Hippocampal formation (tissue), 2 donors: Measurements from ENCODE around the gene PGP.
A peak's percentile ranks its signal among the peaks of the same experiment; 100 is the strongest.
"Not testable (repeated sequence)": the region's sequence is repeated elsewhere in the genome, so short reads cannot be mapped to it uniquely, and the experiment has no call there.

ENCODE experiments used
- DNase-seq, 2 donors: peaks; one replicate each; lab custom pipeline; 2025; lab: John Stamatoyannopoulos, UW

Gene PGP, protein sequence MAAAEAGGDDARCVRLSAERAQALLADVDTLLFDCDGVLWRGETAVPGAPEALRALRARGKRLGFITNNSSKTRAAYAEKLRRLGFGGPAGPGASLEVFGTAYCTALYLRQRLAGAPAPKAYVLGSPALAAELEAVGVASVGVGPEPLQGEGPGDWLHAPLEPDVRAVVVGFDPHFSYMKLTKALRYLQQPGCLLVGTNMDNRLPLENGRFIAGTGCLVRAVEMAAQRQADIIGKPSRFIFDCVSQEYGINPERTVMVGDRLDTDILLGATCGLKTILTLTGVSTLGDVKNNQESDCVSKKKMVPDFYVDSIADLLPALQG

DNA sequence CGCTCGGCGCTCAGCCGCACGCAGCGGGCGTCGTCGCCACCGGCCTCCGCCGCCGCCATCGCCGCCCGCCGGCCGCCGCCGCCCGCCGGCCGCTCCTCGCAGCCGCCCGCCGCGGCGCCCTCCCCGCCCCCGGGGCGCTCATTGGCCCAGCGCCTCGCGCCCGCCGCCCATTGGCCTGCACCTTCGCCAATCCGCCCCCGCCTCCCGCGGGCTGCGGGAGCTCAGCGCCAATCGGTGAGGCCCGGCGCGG is at the start of gene PGP:
TSS of gene PGP (minus strand) at position 122 of the 250 bp plus-strand sequence. CDS start at position 59, 63 bp downstream.
- no peak for DNase-seq

GRCh38 chr16:2263026-2263425 is 48.4 kb upstream of the PGP start:
- DNase-seq, result not testable (repeated sequence)

GRCh38 chr16:2260250-2260649 is 45.6 kb upstream of the PGP start:
- DNase-seq, result no peak

DNA sequence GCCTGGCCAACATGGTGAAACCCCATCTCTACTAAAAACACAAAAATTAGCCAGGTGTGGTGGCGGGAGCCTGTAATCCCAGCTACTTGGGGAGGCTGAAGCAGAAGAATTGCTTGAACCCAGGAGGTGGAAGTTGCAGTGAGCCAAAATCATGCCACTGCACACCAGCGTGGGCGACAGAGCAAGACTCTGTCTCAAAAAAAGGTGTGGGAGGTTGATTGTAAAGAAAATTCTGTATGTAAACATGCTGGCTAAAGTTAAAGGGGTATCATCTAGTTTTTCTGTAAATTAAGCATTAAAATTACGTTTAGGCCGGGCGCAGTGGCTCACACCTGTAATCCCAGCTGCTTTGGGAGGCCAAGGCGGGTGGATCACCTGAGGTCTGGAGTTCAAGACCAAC is 43.9 kb upstream of the PGP start:
- DNase-seq, result not testable (repeated sequence)

GRCh38 chr16:2257726-2258125 is 43.1 kb upstream of the PGP start:
- DNase-seq, result no peak

DNA sequence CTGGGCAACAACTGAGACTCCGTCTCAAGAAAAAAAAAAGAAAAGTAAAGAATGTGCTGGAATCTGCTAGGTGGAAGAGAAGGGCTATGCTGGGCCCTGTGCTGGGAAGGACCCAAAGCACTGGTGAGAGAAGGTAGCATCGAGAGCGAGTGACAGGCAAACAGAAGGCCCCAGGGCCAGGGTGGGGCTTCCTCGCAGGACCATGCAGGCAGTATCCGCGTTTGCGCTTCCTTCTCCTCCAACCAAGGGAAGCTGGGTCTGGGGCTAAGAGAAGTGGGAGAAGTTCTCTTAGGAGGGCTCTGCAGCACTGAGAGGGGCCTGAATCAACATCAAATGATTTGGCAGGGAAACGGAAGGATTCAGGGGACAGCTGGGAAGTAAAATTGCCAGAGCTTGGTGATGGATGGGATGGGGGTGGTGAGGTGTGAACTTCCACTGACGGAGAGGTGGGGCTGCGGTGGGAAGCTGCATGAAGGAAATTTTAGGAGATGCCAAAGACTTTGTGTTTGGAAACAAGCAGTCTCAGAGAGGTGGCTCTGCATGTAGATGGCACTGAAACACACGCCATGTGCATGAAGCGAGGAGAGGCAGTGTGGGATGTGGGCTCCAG is 42.0 kb upstream of the PGP start:
- no peak for DNase-seq

GRCh38 chr16:2253293-2253692 is 38.7 kb upstream of the PGP start:
- no peak for DNase-seq

- no peak for DNase-seq
Measured at GRCh38 chr16:2252806-2253148, 38.1 kb upstream of the PGP start.

GRCh38 chr16:2251296-2252111 is 36.9 kb upstream of the PGP start, which contains the start of gene ECI1:
Gene ECI1, minus strand, starts transcription at chr16:2251587. Its CDS starts 21 bp downstream, at chr16:2251566.
- peak; percentile 86 to 94 for DNase-seq

GRCh38 chr16:2250652-2251295 is 36.1 kb upstream of the PGP start:
- DNase-seq, result no peak

DNA sequence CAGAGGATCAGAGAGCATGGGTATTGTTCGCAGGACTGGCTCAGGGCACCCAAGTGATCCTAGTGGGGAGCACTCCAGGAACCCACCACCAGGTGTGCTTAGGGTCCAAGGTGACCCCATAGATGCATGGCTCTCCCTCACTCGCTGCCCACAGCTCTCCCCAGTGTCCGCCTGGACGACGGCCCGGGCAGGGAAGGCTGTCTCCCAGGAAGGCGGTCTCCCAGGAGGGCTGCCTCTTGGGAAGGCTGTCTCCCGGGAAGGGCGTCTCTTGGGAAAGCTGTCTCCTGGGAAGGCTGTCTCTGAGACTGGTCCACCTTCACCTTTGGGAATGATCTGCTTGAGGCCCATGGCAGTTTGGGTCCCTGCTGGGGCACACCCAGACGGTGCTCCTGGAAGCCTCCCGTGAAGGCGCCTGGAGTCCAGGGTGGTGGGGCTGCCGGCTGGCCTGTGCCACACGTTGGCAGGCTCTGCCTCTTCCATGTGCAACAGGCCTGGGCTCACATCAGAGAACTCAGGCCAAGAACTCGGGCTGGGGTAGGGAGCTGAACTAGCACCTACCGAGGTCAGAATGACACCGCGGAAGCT is 31.8 kb upstream of the PGP start:
- DNase-seq, result no peak

DNA sequence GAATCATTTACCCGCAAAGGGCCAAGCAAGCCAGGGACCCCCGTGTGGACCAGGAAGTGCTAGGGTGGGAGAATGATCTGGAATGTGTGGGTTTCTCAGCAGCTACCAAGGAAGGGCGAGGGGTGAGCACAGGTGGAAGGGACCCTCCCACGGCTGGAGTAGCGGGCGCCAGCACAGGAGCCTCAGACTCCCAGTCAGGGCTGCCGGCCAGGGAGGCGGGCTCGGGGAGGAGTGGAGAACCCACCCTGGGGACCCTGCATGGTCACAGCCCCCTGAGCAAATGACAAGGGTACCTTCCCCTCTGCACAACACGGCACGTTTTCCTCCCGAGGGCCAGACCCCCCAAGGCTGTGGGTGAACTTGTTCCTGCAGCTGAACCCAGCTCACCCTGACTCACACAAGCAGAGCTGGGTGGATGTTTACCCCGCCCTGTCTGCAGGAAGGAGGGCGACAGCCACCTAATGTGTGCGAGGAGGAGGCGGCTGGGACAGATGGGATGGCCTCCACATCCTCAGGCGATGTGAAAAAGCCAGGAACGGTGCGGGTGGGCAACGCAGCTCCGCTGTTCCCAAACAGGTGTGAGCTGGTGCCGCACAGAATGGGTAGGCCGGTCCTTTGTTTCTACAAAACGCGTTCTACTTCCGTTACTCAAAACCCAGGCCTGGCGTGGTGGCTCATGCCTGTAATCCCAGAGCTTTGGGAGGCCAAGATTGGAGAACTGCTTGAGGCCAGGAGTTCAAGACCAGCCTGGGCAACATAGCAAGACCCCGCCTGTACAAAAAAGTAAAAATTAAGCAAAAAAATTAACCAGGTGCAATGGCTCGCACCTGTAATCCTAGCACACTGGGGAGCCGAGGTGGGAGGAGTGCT is 30.5 kb upstream of the PGP start:
- no peak for DNase-seq

DNA sequence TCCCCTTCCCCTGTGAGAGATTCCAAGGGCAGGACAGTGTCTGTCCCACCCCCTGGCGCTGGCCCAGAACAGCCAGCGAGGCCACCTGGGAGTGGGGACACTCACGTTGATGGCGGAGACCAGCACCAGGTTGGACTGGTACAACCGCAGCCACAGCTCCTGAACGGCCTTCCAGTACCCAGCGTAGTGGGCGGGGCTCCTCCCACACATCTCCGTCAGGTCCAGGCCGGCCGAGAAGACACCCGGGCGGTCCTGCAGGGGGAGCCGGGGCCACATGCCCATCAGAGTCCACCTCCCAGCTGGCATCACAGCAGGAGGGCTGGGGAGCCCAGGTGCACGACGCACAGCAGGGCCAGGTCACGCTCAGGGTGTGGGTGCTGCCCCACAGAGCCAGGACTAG is 29.7 kb upstream of the PGP start:
- DNase-seq, result no peak

DNA sequence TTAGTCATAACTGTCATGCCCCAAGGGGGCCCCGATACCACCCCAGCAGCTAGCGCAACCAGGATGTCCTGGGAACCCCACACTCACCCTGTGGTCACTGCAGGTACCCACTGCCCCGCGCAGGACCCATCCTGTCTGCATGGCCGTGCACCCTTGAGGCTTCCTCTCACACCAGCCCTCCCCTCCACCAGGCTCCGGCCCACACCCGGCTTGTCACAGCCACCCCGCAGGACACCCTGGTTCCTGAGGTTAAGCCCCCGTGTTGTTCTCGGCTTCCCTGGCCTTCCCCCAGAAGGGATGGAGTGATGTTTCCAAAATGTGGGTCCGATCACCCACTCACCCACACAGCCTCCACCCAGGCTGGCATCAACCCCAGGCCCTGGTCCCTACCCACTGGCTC is 29.1 kb upstream of the PGP start:
- DNase-seq, result no peak

- no peak for DNase-seq
Measured at GRCh38 chr16:2243031-2243528, 28.4 kb upstream of the PGP start.

- no peak for DNase-seq
Measured at GRCh38 chr16:2242598-2242997, 28.0 kb upstream of the PGP start.

- not testable (repeated sequence) for DNase-seq
Measured at GRCh38 chr16:2240331-2240730, 25.7 kb upstream of the PGP start.

DNA sequence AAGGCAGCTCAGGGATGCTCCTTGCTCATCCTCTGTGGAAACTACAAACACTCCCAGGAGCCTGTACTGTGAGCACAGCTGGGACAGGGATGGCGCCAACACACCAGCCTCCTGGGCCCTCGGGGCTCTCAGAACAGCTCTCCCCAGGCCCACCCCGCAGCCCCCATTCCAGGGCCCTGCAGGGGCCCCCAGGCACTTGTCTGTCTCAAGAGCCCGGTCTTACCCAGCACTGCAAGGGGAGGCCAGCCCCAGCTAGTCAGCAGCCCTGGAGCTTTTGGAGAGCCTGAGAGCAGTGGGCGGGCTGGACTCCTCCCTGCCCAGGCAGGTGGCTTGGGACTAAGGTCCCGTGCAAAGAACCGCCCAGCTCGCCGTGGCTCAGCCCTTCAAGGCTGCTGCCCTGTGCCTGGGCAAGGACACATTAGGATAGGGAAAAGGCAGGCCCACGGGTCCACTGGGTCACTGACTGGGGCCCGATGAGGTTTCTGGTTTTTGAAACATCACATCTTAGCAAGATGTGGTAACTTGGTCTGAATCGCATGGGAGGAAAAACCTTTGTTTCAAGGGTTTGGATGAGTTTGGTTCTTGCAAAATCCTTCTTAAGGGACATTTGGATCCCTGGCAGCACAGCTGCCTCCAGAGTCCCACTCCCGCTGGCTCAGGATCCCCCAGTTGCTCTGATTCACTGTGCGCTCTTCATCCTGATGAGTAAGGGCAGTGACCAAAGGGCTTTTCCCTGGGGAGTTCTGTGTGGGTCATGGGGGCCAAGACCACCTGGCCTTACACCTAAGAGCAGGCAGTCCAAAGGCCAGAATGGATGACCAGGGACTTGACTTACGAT is 24.4 kb upstream of the PGP start:
- DNase-seq, result no peak

DNA sequence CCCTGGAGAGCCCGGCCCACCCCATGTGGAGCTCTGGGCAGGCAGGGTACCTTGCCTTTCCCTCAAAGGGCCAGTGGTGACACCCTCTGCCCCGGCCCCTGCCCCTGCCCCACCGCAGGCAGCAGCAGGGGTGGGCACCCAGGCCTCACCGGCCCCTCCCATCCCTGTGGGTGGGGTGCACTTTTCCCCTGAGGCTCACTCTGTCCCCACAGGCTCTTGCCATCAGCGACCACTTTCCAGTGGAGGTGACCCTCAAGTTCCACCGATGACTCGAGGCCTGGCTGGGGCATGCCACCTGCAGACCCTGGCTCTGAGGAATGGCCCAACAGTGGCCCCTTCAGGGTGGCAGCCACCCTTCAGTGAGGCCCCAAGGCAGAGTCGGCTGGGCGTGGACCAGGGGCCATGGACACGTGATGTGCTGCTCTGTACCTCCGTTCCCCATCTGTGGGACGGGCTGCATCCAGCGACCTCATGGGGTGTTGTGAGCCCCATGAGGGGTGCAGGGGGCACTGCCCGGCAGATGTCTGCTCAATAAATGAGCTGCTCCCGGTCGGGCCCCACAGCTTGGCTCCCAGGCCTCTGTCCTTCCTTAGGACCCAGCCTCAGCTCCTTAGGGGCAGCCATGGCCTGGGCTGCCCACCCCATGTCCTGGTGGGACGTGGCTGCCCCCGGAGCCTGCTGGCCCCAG is 23.7 kb upstream of the PGP start:
- DNase-seq, result no peak
